ENCODE data around the gene CHN1.

DNA sequence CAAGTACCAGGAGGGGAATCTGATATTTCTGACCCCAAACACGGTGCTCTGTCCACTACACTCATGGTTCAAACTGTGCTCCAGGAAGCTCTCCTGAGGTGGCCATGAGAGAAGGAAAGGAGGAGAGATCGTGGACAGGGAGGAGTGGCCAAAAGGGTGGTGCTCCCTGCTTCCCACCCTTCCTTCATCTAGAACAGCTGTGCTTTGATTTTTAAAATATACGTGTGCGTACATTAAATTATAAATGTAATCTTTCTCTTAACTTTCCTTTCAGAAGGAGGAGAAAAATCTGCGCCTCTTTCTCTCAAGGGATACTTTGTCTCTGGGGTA, 232.7 kb downstream of the CHN1 start:
- no peak for TF ChIP-seq POLR2A (IDR thresholded peaks at IDR 0.05)
- TF ChIP-seq, protein P1, sequence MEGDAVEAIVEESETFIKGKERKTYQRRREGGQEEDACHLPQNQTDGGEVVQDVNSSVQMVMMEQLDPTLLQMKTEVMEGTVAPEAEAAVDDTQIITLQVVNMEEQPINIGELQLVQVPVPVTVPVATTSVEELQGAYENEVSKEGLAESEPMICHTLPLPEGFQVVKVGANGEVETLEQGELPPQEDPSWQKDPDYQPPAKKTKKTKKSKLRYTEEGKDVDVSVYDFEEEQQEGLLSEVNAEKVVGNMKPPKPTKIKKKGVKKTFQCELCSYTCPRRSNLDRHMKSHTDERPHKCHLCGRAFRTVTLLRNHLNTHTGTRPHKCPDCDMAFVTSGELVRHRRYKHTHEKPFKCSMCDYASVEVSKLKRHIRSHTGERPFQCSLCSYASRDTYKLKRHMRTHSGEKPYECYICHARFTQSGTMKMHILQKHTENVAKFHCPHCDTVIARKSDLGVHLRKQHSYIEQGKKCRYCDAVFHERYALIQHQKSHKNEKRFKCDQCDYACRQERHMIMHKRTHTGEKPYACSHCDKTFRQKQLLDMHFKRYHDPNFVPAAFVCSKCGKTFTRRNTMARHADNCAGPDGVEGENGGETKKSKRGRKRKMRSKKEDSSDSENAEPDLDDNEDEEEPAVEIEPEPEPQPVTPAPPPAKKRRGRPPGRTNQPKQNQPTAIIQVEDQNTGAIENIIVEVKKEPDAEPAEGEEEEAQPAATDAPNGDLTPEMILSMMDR (IDR thresholded peaks at IDR 0.05) = no peak

All from testis (tissue), 2 donors.